HEK293T (cell line): Measurements from ENCODE around the gene UBN1.
"Not testable (repeated sequence)": the region's sequence is repeated elsewhere in the genome, so short reads cannot be mapped to it uniquely, and the experiment has no call there.

ENCODE experiments used
- CTCF ChIA-PET: fragments of 350-600 bp; formaldehyde crosslinking; extraction: SDS; loops from one replicate; lab custom pipeline; 2021; ENCODE audit warnings: antibody characterized with exemption, inconsistent platforms; lab: Yijun Ruan, JAX
- POLR2A ChIA-PET: fragments of 350-600 bp; formaldehyde crosslinking; extraction: SDS; loops from one replicate; lab custom pipeline; 2020; ENCODE audit warnings: antibody characterized with exemption, inconsistent platforms; lab: Yijun Ruan, JAX
- DNase-seq: peaks from one replicate; pipeline ENCODE4 v3.0.0; 2012; ENCODE audit warnings: mixed read lengths; ENCODE audit errors: extremely low spot score
- ARNT ChIP-seq: fragments of 450-650 bp; IDR thresholded peaks from 2 replicates; pipeline ENCODE4 v1.6.1; 2017; ENCODE audit warnings: mild to moderate bottlenecking
- BHLHE40 ChIP-seq: fragments of 450-650 bp; IDR thresholded peaks from 2 replicates; pipeline ENCODE4 v1.6.1; 2016; ENCODE audit warnings: mild to moderate bottlenecking, moderate library complexity, borderline replicate concordance
- CTBP1 ChIP-seq: fragments of 450-650 bp; IDR thresholded peaks from 2 replicates; pipeline ENCODE4 v1.6.1; 2016; ENCODE audit warnings: borderline replicate concordance
- ELF4 ChIP-seq: fragments of 450-650 bp; IDR thresholded peaks from 2 replicates; pipeline ENCODE4 v1.6.1; 2017; ENCODE audit warnings: antibody characterized with exemption
- FOXA1 ChIP-seq: fragments of 450-650 bp; IDR thresholded peaks from 2 replicates; pipeline ENCODE4 v1.6.1; 2016; ENCODE audit warnings: mild to moderate bottlenecking
- FOXK2 ChIP-seq: fragments of 450-650 bp; IDR thresholded peaks from 2 replicates; pipeline ENCODE4 v1.6.1; 2016; ENCODE audit warnings: mild to moderate bottlenecking
- FOXM1 ChIP-seq: fragments of 450-650 bp; IDR thresholded peaks from 2 replicates; pipeline ENCODE4 v1.6.1; 2017; ENCODE audit warnings: mild to moderate bottlenecking, borderline replicate concordance
- HDGF ChIP-seq: fragments of 450-650 bp; IDR thresholded peaks from 2 replicates; pipeline ENCODE4 v1.6.1; 2017; ENCODE audit warnings: antibody characterized with exemption, borderline replicate concordance
- L3MBTL2 ChIP-seq: fragments of 450-650 bp; conservative IDR thresholded peaks from 2 replicates; pipeline ENCODE4 v1.6.1; 2016; ENCODE audit warnings: mild to moderate bottlenecking
- LEF1 ChIP-seq: fragments of 450-650 bp; IDR thresholded peaks from 2 replicates; pipeline ENCODE4 v1.6.1; 2017; ENCODE audit warnings: mild to moderate bottlenecking, borderline replicate concordance
- NFRKB ChIP-seq: fragments of 450-650 bp; IDR thresholded peaks from 2 replicates; pipeline ENCODE4 v1.6.1; 2016; ENCODE audit warnings: mild to moderate bottlenecking, moderate library complexity
- PKNOX1 ChIP-seq: fragments of 450-650 bp; IDR thresholded peaks from 2 replicates; pipeline ENCODE4 v1.6.1; 2016
- SP1 ChIP-seq: fragments of 450-650 bp; IDR thresholded peaks from 2 replicates; pipeline ENCODE4 v1.6.1; 2017
- SUZ12 ChIP-seq: fragments of 450-650 bp; IDR thresholded peaks from 2 replicates; pipeline ENCODE4 v1.6.1; 2016; ENCODE audit warnings: mild to moderate bottlenecking
- TARDBP ChIP-seq: fragments of 450-650 bp; IDR thresholded peaks from 2 replicates; pipeline ENCODE4 v1.6.1; 2016
- ZNF384 ChIP-seq: fragments of 450-650 bp; IDR thresholded peaks from 2 replicates; pipeline ENCODE4 v1.6.1; 2016

UBN1 gene

GRCh38 chr16:4895366-4895765 is 48.1 kb downstream of the UBN1 start:
- CTCF ChIA-PET: no interaction called here
- POLR2A ChIA-PET: interaction anchor here (0.6 kb wide), 1 partner anchor 419 kb away, joined by 3 read pairs; no protein-coding TSS in a partner anchor
- DNase-seq: no peak
- TF ChIP-seq LEF1: no peak
- TF ChIP-seq ARNT: no peak
- TF ChIP-seq TARDBP: no peak
- no peak for TF ChIP-seq FOXK2
- no peak for TF ChIP-seq SUZ12
- TF ChIP-seq HDGF: no peak
- no peak for TF ChIP-seq ELF4
- no peak for TF ChIP-seq FOXM1
- TF ChIP-seq CTBP1: no peak

- POLR2A ChIA-PET, CTCF ChIA-PET: not testable (repeated sequence)
Observed at GRCh38 chr16:4896761-4897160, 49.5 kb downstream of the UBN1 start.

GRCh38 chr16:4897328-4897727 is 50.0 kb downstream of the UBN1 start:
- no peak for DNase-seq
- POLR2A ChIA-PET: no interaction called here
- CTCF ChIA-PET: no interaction called here
- TF ChIP-seq ARNT (no peak), CTBP1 (no peak), NFRKB (no peak), TARDBP (no peak), HDGF (no peak), ELF4 (no peak), SUZ12 (no peak), BHLHE40 (no peak), PKNOX1 (no peak), ZNF384 (no peak), FOXA1 (no peak), LEF1 (no peak), SP1 (no peak), FOXK2 (no peak), L3MBTL2 (no peak), FOXM1 (no peak)

More at GRCh38 chr16:4896761-4897160, 49.5 kb downstream of the UBN1 start:
- DNase-seq: not testable (repeated sequence)

- ChIA-PET CTCF (no interaction called here), POLR2A (no interaction called here)
- DNase-seq: no peak
- TF ChIP-seq BHLHE40: no peak
- no peak for TF ChIP-seq FOXK2
- no peak for TF ChIP-seq LEF1
- TF ChIP-seq FOXM1: no peak
- TF ChIP-seq PKNOX1: no peak
- TF ChIP-seq ZNF384: no peak
- TF ChIP-seq ELF4: no peak
- TF ChIP-seq SUZ12: no peak
- TF ChIP-seq CTBP1: no peak
- TF ChIP-seq NFRKB: no peak
- no peak for TF ChIP-seq FOXA1
- no peak for TF ChIP-seq ARNT
- TF ChIP-seq L3MBTL2: no peak
- no peak for TF ChIP-seq TARDBP
- no peak for TF ChIP-seq HDGF
- TF ChIP-seq SP1: no peak
Observed at GRCh38 chr16:4898811-4899473, 51.7 kb downstream of the UBN1 start.

GRCh38 chr16:4899474-4899846 is 52.2 kb downstream of the UBN1 start:
- POLR2A ChIA-PET: no interaction called here

GRCh38 chr16:4900036-4900435 is 52.8 kb downstream of the UBN1 start:
- DNase-seq: no peak
- no peak for TF ChIP-seq TARDBP
- TF ChIP-seq ZNF384: 0 out of 2 replicates have a peak, but pooled peaks have one; percentile 29
- ChIA-PET CTCF (interaction anchor here (0.6 kb wide), 1 partner anchor 137 kb away, joined by 4 read pairs; no protein-coding TSS in a partner anchor), POLR2A (no interaction called here)

More at GRCh38 chr16:4899474-4899846, 52.2 kb downstream of the UBN1 start:
- CTCF ChIA-PET: interaction anchor here (0.6 kb wide), 1 partner anchor 136 kb away, joined by 4 read pairs; no protein-coding TSS in a partner anchor
- no peak for DNase-seq
- TF ChIP-seq HDGF (no peak), LEF1 (no peak), NFRKB (no peak), SUZ12 (no peak), FOXM1 (no peak), TARDBP (no peak), FOXK2 (no peak), L3MBTL2 (no peak), CTBP1 (no peak), ZNF384 (no peak), FOXA1 (no peak), ARNT (no peak)

GRCh38 chr16:4900750-4901149 is 53.5 kb downstream of the UBN1 start:
- CTCF ChIA-PET: no interaction called here
- TF ChIP-seq FOXA1 (no peak), ARNT (no peak), SP1 (no peak), NFRKB (no peak), ZNF384 (no peak)
- no peak for DNase-seq
- POLR2A ChIA-PET: no interaction called here
